Natural killer cell treated with Interleukin-12 subunit alpha and Interleukin-12 subunit beta and Interleukin-15 and Interleukin-18, amount 100 ng/mL, for 72 hours (primary cell): ENCODE measurements around the gene ATP2B3. TPM values are rescaled to one million over a fixed set of nuclear protein-coding genes. Genes with fewer than 3 reads are reported as not detected.
"Not testable (repeated sequence)": the region's sequence is repeated elsewhere in the genome, so short reads cannot be mapped to it uniquely, and the experiment has no call there.

Source experiments
- ATAC-seq, 2 donors: fragments of 150-1000 bp; cut with Tn5 transposase in 1 of 2; sonication (Bioruptor Pico), chemical (Tn5 transposase) in 1 of 2; 2 replicates each; pipeline ENCODE4 v1.10.0; 2021
- DNase-seq: peaks from one replicate; pipeline ENCODE4 v3.0.0; 2022; ENCODE audit warnings: low spot score
- H3K27ac Mint-ChIP-seq, 2 donors: 1 replicate in 1 of 2; 2 replicates in 1 of 2; pipeline ENCODE4 v1.8.0; 2022; ENCODE audit warnings: mixed read lengths in 2 of 2, mild to moderate bottlenecking in 1 of 2, moderate library complexity in 1 of 2
- H3K27me3 Mint-ChIP-seq, 2 donors: 1 replicate in 1 of 2; 2 replicates in 1 of 2; pipeline ENCODE4 v1.8.0; 2022; ENCODE audit warnings: mixed read lengths in 2 of 2
- H3K36me3 Mint-ChIP-seq: one replicate; pipeline ENCODE4 v1.8.0; 2022; ENCODE audit warnings: mixed read lengths
- H3K4me1 Mint-ChIP-seq, 2 donors: 1 replicate in 1 of 2; 2 replicates in 1 of 2; pipeline ENCODE4 v1.8.0; 2022; ENCODE audit warnings: low read depth in 2 of 2, mixed read lengths in 2 of 2, mild to moderate bottlenecking in 1 of 2
- H3K4me3 Mint-ChIP-seq: one replicate; pipeline ENCODE4 v1.8.0; 2022; ENCODE audit warnings: mixed read lengths
- H3K9me3 Mint-ChIP-seq: 2 replicates; pipeline ENCODE4 v1.8.0; 2022; ENCODE audit warnings: mixed read lengths
- total RNA-seq, 2 donors: library from RNA; stranded (reverse); gene quantifications; one replicate each; pipeline ENCODE4 v1.2.3, GENCODE V29; 2022

ATP2B3 gene
- total RNA-seq, 2 donors from 2014 or later, result not detected

DNA sequence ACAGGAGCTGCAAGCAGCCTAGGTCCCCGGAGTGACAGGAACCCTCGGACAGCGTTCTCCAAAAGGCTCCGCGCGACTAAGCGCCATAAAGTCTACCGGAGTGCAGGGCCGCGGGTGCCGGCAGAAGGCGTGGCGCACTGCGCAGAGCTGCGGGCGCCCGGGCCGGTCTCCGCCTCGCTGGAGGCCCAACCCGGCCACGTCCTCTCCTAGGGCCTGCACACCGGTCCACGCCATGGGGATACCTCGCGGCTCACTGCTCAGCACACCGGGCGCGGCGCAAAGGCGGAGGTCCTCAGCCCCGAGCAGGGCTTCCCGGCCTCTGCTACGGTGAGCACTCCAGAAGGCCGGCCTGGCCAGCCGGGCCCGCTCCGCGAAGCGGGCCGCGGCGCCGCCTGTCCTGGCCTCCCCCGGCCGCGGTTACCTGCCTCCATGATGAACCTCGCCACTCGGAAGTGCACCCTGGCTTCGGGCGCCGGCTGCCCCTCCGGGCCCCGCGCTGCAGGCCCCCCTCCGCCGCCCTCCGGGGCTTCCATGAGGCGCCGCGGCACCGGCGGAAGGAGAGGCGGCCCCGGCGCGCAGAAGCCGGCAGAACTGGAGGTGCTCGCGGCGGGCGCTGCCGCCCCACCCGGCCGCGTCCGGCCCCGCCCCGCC lies 81.2 kb downstream of the ATP2B3 start, which contains the start of gene CCNQ:
CCNQ (minus strand) TSS at position 599 of the 651 bp plus-strand sequence; CDS start at position 533, 66 bp downstream.
- no peaks in the 10 kb centered on the region for H3K27me3 Mint-ChIP-seq
- no peaks in the 10 kb centered on the region for H3K9me3 Mint-ChIP-seq
- H3K27ac Mint-ChIP-seq, result peak within 1 kb of the TSS; percentile 59 to 79
- peak; percentile 66 to 68 for ATAC-seq
- H3K4me1 Mint-ChIP-seq, result peaks cover 14 to 22% of the 10 kb centered on the region in 2 donors
- H3K36me3 Mint-ChIP-seq, result no peaks in the 10 kb centered on the region
- no peak for DNase-seq
- peak within 1 kb of the TSS; percentile 88 for H3K4me3 Mint-ChIP-seq

DNA sequence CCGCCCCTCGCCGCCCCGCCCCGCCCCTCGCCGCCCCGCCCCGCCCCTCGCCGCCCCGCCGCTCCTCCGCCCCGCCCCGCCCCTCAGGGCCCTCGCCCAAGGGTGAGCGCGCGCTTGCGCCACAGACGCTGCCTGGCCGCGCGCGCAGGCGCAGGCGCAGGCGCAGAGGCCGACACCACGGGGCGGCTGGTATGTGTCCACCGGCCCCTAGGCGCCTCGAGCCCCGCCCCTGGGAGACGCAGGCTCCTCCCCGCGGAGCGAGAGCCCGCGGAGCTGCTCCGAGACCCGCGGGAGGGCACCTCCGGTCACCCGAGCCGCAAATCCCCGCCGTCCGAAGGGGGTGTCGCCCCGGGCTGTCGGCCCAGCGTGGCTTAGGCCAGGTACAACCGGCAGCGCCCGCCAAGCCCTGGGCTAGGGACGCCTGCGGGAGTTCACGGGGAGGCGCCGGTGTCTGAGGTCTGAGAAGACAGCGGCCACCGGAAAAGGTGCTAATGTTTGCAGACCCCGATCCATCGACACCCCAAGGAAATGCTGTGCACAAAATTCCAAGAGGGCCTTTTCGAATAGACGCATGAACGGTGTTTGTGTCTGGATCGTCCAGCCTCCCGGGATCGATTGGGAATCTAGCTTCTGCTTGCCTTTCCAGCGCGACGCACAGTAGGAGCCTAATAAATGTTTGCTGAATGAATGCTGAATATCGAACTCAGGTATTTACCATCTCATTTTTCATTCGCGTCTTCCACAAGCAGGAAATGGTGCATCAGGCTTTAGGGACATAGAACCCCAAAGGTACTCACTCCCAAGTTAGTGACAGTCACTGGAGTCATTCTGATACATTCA lies 82.0 kb downstream of the ATP2B3 start:
- Mint-ChIP-seq H3K4me1 (peaks cover 14 to 20% of the 10 kb centered on the region in 2 donors), H3K9me3 (no peaks in the 10 kb centered on the region), H3K4me3 (peak overlapping the region; percentile 88), H3K27me3 (no peaks in the 10 kb centered on the region), H3K36me3 (no peaks in the 10 kb centered on the region), H3K27ac (peak overlapping the region; percentile 59 to 79)
- peak; percentile 94 to 95 for ATAC-seq
- DNase-seq, result peak; percentile 92

DNA sequence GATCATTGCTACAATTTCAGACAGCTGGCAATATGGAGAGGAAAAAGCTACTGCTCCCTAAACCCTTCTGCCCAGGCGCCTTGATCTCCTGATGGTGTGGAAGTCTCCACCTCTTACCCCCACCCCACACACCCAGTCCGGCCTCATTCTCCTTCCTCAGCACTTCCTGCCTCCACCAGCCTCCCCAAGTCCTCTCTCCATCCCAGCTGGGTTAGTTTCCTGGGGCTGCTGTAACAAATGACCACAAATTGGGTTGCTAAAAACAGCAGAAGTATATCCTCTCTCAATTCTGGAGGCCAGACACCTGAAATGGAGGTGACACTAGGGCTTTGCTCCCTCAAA lies 82.6 kb downstream of the ATP2B3 start:
- H3K4me1 Mint-ChIP-seq, result peaks cover 14 to 20% of the 10 kb centered on the region in 2 donors
- ATAC-seq (no peak), DNase-seq (no peak)
- H3K36me3 Mint-ChIP-seq, result no peaks in the 10 kb centered on the region
- peak overlapping the region; percentile 88 for H3K4me3 Mint-ChIP-seq
- H3K27me3 Mint-ChIP-seq, result no peaks in the 10 kb centered on the region
- H3K9me3 Mint-ChIP-seq, result no peaks in the 10 kb centered on the region
- H3K27ac Mint-ChIP-seq, result peak overlapping the region; percentile 59 to 79

DNA sequence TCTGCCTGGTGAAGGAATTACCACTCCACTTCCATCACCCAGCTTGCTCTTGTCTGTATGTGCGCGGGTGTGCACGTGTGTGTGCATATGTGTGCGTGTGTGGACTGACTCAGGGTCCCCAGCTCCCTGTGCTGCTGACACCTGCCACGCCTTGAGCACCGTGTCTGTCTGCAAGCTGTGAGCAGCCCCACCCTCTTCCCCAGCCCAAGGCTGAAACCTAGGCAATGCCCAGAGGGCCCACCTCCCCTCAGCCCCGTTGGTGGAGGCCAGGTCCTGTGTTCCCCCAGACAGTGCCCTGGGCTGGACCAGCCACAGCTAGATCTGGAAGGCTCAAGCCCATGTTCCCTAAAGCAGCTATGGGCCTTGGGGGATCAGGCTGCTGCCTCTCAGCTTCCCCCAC lies 83.5 kb downstream of the ATP2B3 start:
- H3K9me3 Mint-ChIP-seq, result no peaks in the 10 kb centered on the region
- peak overlapping the region; percentile 88 for H3K4me3 Mint-ChIP-seq
- no peak overlapping the region for H3K27ac Mint-ChIP-seq
- no peak for DNase-seq
- ATAC-seq, result no peak
- peaks cover 14 to 17% of the 10 kb centered on the region in 2 donors for H3K4me1 Mint-ChIP-seq
- no peaks in the 10 kb centered on the region for H3K36me3 Mint-ChIP-seq
- no peaks in the 10 kb centered on the region for H3K27me3 Mint-ChIP-seq

DNA sequence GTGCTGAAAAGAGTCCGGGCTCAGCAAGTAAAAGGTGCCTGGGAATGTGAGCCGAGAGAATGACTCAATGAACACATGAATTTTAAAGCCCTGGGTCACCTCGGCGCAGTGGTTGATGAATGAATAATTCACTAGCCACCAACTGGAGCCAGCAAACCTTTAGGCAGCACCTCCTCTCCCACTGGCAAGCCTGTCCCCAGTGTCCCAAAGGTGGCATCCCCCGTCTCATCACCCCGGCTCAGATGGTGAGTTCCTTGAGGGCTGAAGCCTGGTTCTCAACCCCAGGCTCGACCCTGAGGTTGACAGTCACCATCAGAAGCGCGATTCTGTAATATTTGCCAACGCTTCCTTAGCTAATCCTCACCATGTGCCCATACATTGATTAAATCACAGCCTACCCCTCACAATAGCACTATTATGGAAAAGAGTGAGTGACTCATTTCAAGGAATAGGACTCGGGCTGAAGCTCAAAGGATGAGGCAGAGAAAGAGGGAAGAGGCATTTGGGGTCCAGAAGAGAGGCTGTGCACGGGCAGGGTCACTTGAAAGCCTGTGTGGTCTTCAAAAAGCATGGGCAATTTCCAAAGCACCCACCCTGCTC lies 84.2 kb downstream of the ATP2B3 start:
- peaks cover 14 to 16% of the 10 kb centered on the region in 2 donors for H3K4me1 Mint-ChIP-seq
- H3K36me3 Mint-ChIP-seq, result no peaks in the 10 kb centered on the region
- DNase-seq (no peak), ATAC-seq (no peak)
- H3K4me3 Mint-ChIP-seq, result no peak overlapping the region
- H3K9me3 Mint-ChIP-seq, result no peaks in the 10 kb centered on the region
- H3K27me3 Mint-ChIP-seq, result no peaks in the 10 kb centered on the region
- H3K27ac Mint-ChIP-seq, result no peak overlapping the region

DNA sequence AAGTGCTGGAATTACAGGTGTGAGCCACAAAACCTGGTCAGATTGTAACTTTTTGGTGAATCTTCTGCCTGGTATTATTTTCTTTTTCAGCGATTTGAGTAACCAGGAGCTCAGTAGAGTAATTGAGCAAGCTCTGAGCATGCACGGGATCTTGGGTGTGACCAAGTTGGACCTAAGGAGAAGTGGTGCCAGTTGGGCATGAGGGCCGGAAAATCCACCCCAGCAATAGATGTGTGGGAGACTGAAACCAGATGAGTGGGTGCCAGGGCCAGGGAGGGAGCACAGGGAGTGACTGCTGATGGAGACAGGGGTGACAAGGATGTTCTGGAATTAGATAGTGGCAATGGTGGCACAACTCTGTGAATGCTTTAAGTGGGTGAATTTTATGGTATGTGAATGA lies 85.2 kb downstream of the ATP2B3 start:
- Mint-ChIP-seq H3K27me3 (no peaks in the 10 kb centered on the region), H3K9me3 (no peaks in the 10 kb centered on the region), H3K4me1 (peaks cover 12% of the 10 kb centered on the region in 2 donors), H3K36me3 (no peaks in the 10 kb centered on the region), H3K27ac (no peak overlapping the region), H3K4me3 (no peak overlapping the region)
- ATAC-seq, result no peak
- no peak for DNase-seq

DNA sequence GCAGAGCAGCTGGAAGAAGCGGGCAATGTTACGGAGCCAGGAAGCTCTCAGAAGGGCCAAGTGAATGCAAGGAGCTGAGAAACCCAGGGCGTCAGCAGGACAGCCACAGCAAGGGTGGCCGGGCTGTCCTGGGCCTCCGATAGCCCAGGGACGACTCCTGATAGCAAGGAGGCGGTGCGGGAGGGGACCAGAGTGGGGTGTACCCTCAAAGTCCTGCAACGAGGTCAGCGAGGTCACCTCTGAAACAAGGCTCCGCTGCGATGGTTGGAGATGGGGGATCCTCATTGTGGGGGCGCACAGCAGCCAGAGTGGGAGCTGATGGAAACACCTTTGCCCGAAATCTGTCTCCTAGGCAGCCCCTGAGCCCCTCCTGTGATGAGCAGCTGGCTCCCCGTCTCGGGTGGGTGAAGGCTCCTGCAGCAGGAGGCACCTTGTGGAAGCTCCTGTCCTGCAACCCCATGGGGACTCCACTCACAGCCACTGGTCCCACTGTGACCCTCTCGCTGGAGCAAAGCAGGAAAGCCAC lies 85.8 kb downstream of the ATP2B3 start:
- ATAC-seq (no peak), DNase-seq (no peak)
- Mint-ChIP-seq H3K4me1 (peaks cover 7 to 8% of the 10 kb centered on the region in 2 donors), H3K36me3 (no peaks in the 10 kb centered on the region), H3K4me3 (no peak overlapping the region), H3K9me3 (no peaks in the 10 kb centered on the region), H3K27ac (no peak overlapping the region), H3K27me3 (no peaks in the 10 kb centered on the region)

DNA sequence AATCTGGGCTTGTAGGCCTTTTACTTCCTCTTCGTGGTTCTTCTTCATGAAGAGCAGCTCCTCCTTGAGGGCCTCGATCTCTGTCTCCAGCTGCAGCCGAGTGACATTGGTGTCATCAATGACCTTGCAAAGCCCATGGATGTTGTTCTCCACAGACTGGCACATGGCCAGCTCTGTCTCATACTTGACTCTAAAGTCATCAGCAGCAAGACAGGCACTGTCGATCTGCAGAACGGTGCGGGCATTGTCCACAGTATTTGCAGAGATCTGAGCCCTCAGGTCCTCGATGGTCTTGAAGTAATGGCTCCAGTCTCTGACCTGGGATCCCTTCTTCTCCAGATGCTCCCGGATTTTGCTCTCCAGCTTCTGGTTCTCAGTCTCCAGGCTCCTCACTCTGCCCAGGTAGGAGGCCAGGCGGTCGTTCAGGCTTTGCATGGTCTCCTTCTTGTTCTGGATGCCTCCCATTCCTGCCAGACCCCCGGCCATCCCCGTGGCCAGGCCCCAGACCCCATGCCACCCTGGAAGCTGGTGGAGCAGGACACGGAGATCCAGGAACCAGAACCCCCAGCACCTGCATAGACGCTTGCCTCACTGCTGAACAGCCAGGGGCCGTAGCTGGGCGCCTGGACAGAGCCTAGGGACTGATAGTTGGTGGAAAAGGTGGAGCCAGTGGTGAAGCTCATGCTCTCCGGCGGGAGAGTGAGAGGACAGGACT lies 87.4 kb downstream of the ATP2B3 start:
- H3K27ac Mint-ChIP-seq, result peak overlapping the region in 1 of 2 donors; percentile 43
- not testable (repeated sequence) for DNase-seq, H3K36me3 Mint-ChIP-seq, H3K27me3 Mint-ChIP-seq, H3K9me3 Mint-ChIP-seq, ATAC-seq, H3K4me3 Mint-ChIP-seq, H3K4me1 Mint-ChIP-seq

DNA sequence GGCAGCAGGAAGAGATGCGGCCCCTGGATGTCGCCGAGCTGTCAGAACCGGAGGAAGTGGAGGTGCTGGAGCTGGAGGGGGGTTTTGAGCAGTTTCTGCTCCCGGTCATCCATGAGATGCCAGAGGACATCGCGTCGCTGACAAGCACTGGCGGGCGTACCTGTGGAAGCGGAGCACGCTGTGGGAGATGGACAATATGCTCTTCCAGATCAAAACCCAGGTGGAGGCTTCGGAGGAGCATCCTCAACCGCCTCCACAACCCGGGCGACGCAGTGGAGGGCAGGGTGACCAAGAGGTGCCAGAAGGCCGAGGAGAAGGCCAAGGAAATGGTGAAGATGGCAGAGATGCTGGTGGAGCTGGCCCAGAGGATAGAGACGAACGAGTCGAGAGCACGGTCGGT lies 89.1 kb downstream of the ATP2B3 start:
- ATAC-seq, result no peak

DNA sequence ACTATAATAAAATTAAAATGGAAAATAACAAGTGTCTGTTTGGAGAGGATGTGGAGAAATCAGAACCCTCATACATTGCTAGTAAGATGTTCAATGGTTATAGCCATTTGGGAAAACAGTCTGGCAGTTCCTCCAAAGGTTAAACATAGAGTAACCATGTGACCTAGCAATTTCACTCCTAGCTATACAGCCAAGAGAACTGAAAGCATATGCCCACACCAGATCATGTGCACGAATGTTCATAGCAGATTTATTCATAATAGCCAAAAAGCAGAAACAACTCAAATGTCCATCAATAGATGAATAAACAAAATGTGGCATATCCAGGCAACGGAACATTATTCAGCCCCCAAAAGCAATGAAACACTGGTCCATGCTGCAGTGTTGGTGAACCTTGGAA lies 90.9 kb downstream of the ATP2B3 start:
- no peaks in the 10 kb centered on the region for H3K36me3 Mint-ChIP-seq
- H3K27ac Mint-ChIP-seq, result no peak overlapping the region
- no peak for ATAC-seq
- H3K4me3 Mint-ChIP-seq, result no peak overlapping the region
- DNase-seq, result no peak
- no peaks in the 10 kb centered on the region for H3K9me3 Mint-ChIP-seq
- H3K4me1 Mint-ChIP-seq, result no peaks in the 10 kb centered on the region
- H3K27me3 Mint-ChIP-seq, result peaks cover 0 to 6% of the 10 kb centered on the region in 2 donors

More for the DNA sequence above, 89.1 kb downstream of the ATP2B3 start:
- Mint-ChIP-seq H3K4me3 (no peak overlapping the region), H3K4me1 (no peaks in the 10 kb centered on the region), H3K27ac (no peak overlapping the region), H3K9me3 (no peaks in the 10 kb centered on the region), H3K36me3 (no peaks in the 10 kb centered on the region), H3K27me3 (peaks cover 0 to 6% of the 10 kb centered on the region in 2 donors)
- DNase-seq, result no peak

DNA sequence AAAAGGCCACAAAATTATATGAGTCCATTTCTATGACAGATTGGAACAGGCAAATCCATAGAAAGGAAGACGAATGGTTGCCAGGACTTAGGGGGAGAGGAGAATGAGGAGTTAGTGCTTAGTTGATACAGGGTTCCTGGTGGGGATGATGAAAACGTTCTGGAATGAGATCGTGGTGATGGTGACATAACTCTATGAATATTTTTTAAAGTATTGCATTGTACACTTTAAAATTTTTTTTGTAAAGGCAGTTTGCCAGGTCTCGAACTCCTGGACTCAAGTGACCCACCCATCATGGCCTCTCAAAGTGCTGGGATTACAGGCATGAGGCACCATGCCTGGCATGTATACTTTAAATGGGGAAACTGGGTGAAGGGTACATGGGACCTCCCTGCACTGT lies 91.4 kb downstream of the ATP2B3 start:
- ATAC-seq (no peak), DNase-seq (no peak)
- Mint-ChIP-seq H3K9me3 (no peaks in the 10 kb centered on the region), H3K27ac (no peak overlapping the region), H3K4me1 (no peaks in the 10 kb centered on the region), H3K4me3 (no peak overlapping the region), H3K27me3 (peaks cover 0 to 8% of the 10 kb centered on the region in 2 donors), H3K36me3 (no peaks in the 10 kb centered on the region)

DNA sequence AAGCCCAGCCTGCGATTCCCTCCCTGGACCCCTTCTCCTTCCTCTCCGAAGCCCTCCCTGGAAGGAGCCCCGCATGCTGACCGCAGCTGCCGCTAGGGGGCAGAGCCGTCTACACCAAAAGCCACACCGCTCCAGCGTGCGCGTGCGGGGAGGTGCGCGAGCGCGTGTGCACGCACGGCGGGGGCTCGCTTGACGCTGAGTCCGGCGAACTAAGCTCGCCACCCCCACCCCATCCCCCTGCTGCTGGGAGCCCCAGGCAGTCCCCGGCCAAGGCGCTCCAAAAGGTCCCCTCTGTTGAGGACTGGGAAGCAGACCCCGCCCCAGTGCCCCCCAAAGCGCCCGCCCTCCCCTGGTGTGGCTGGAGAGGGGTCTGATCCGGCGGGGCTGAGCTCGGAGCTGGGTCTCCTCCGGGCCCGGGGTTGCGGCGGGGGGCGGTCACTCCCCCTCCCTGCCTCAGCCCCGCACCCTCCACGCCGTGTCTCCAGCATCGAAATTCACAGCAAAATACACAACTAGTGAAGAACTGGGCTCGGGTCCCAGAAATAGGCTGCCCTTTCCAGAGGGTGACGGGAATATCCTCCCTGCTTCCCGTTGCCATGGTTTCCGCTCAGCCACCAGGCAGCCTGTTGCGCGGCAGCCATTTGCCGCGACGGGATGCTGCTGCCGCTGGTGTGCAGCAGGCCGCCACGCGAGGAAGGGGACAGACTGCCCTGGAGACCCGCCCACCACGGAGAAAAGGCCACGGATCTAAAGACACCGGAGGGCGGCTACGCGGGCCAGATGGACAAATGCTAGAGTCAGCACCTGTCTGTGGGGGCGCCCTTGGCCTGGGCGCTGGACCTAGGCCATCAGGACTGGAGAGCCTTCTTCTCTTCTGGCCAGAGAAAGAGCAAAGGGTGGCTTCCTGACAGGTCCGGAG lies 92.7 kb downstream of the ATP2B3 start:
- peak overlapping the region; percentile 60 for H3K4me3 Mint-ChIP-seq
- DNase-seq, result peak; percentile 79
- H3K4me1 Mint-ChIP-seq, result no peaks in the 10 kb centered on the region
- H3K9me3 Mint-ChIP-seq, result no peaks in the 10 kb centered on the region
- no peaks in the 10 kb centered on the region for H3K36me3 Mint-ChIP-seq
- H3K27me3 Mint-ChIP-seq, result peaks cover 0 to 12% of the 10 kb centered on the region in 2 donors
- no peak overlapping the region for H3K27ac Mint-ChIP-seq
- peak; percentile 88 to 92 for ATAC-seq
